ENCODE measurements around the gene GNAZ. TPM values are rescaled to one million over a fixed set of nuclear protein-coding genes. Genes with fewer than 3 reads are reported as not detected.

Gene GNAZ
- total RNA-seq, 1 experiment from 2014 or later, result 11.1 TPM

GRCh38 chr22:23158516-23159290 is 88.4 kb downstream of the GNAZ start:
- no peaks in the 10 kb centered on the region for H3K9me2 ChIP-seq (ENCODE audit: insufficient read depth)
- TF ChIP-seq SRF (IDR thresholded peaks at IDR 0.05; ENCODE audit: low read depth) (no peak), SIN3A (IDR thresholded peaks at IDR 0.05; ENCODE audit: low read depth) (no peak), CBX3 (IDR thresholded peaks at IDR 0.05; ENCODE audit: low read depth) (no peak), YY1 (IDR thresholded peaks at IDR 0.05; ENCODE audit: extremely low read depth, insufficient replicate concordance, low read depth, low read length) (no peak), EZH2 (IDR thresholded peaks at IDR 0.05) (no peak)
- H4K20me1 ChIP-seq (ENCODE audit: insufficient read depth), result no peaks in the 10 kb centered on the region
- H3K27me3 ChIP-seq (ENCODE audit: insufficient read depth, low read length), result no peaks in the 10 kb centered on the region
- H3K79me2 ChIP-seq (ENCODE audit: insufficient read depth, low read length), result no peaks in the 10 kb centered on the region
- no peak overlapping the region for H2AFZ ChIP-seq (ENCODE audit: low read depth, low read length, poor library complexity, severe bottlenecking)
- H3K4me3 ChIP-seq (replicated peaks in 1 of 2; ENCODE audit: low read depth in 1 of 2, low read length in 2 of 2), result no peak overlapping the region
- H3K9me3 ChIP-seq (ENCODE audit: control insufficient read depth in 1 of 2, insufficient read depth in 1 of 2, low read depth in 1 of 2, low read length in 2 of 2), result no peaks in the 10 kb centered on the region
- ChIA-PET CTCF (no interaction called here), POLR2A (no interaction called here), RAD21 (ENCODE audit: low non-redundant PET in 1 of 2, low total read pairs in 2 of 2, uncharacterized antibody in 2 of 2, unreplicated experiment in 2 of 2) (no interaction called here)
- H3K27ac ChIP-seq (ENCODE audit: low read depth, low read length), result no peak overlapping the region
- DNase-seq (ENCODE audit: low read depth, low spot score) (no peak), ATAC-seq (no peak)
- BruUV-seq (replicated peaks), result no TSS peak
- no peak overlapping the region for H3K9ac ChIP-seq (ENCODE audit: low read length)
- no peak overlapping the region for H3K4me2 ChIP-seq (ENCODE audit: low read length)
- intact Hi-C loops (cut with micrococcal nuclease), result no loop called here
- H3K4me1 ChIP-seq (ENCODE audit: control insufficient read depth in 1 of 2, insufficient read depth in 2 of 2, low read length in 2 of 2), result no peaks in the 10 kb centered on the region
- H3K36me3 ChIP-seq (ENCODE audit: control insufficient read depth in 1 of 2, insufficient read depth in 2 of 2, low read length in 2 of 2), result no peaks in the 10 kb centered on the region

GRCh38 chr22:23159291-23159630 is 88.9 kb downstream of the GNAZ start:
- TF ChIP-seq SRF (IDR thresholded peaks at IDR 0.05; ENCODE audit: low read depth) (no peak), REST (IDR thresholded peaks at IDR 0.05; ENCODE audit: low read depth) (no peak), FOSL1 (IDR thresholded peaks at IDR 0.05; ENCODE audit: low read depth) (no peak)
- Histone ChIP-seq H3K27me3 (ENCODE audit: insufficient read depth, low read length) (no peaks in the 10 kb centered on the region), H3K9me2 (ENCODE audit: insufficient read depth) (no peaks in the 10 kb centered on the region), H4K20me1 (ENCODE audit: insufficient read depth) (no peaks in the 10 kb centered on the region), H3K9ac (ENCODE audit: low read length) (no peak overlapping the region), H3K79me2 (ENCODE audit: insufficient read depth, low read length) (no peaks in the 10 kb centered on the region), H2AFZ (ENCODE audit: low read depth, low read length, poor library complexity, severe bottlenecking) (no peak overlapping the region), H3K27ac (ENCODE audit: low read depth, low read length) (no peak overlapping the region), H3K9me3 (ENCODE audit: control insufficient read depth in 1 of 2, insufficient read depth in 1 of 2, low read depth in 1 of 2, low read length in 2 of 2) (no peaks in the 10 kb centered on the region), H3K4me2 (ENCODE audit: low read length) (no peak overlapping the region), H3K36me3 (ENCODE audit: control insufficient read depth in 1 of 2, insufficient read depth in 2 of 2, low read length in 2 of 2) (no peaks in the 10 kb centered on the region), H3K4me1 (ENCODE audit: control insufficient read depth in 1 of 2, insufficient read depth in 2 of 2, low read length in 2 of 2) (no peaks in the 10 kb centered on the region), H3K4me3 (replicated peaks in 1 of 2; ENCODE audit: low read depth in 1 of 2, low read length in 2 of 2) (no peak overlapping the region)
- ChIA-PET CTCF (no interaction called here), POLR2A (no interaction called here), RAD21 (ENCODE audit: low non-redundant PET in 1 of 2, low total read pairs in 2 of 2, uncharacterized antibody in 2 of 2, unreplicated experiment in 2 of 2) (no interaction called here)
- DNase-seq (ENCODE audit: low read depth, low spot score) (no peak), ATAC-seq (no peak)
- no TSS peak for BruUV-seq (replicated peaks)
- intact Hi-C loops (cut with micrococcal nuclease), result no loop called here

Measured in HCT116 (cell line).